ENCODE data around the gene ZC3H18.

The ZC3H18 gene

DNA sequence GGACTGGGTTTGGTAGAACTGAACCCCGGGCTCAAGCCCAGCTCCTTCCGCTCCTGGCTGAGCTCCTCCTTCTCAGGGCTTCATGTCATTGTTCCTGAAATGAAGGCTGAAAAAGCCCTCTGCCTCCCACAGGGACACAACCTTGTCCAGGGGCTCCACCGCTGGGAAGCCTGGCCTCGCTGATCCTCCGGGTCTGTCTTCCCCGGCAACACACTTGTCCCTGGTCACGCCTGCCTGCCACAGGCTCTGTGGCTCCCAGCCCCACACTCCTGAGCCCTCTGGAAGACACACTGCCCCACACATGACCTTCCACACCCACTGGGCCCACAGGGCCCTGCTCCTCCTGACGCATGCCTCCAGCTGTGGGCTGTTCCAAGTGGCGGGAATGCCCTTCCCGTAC, 18.0 kb upstream of the ZC3H18 start:
- DNase-seq: no peak

DNA sequence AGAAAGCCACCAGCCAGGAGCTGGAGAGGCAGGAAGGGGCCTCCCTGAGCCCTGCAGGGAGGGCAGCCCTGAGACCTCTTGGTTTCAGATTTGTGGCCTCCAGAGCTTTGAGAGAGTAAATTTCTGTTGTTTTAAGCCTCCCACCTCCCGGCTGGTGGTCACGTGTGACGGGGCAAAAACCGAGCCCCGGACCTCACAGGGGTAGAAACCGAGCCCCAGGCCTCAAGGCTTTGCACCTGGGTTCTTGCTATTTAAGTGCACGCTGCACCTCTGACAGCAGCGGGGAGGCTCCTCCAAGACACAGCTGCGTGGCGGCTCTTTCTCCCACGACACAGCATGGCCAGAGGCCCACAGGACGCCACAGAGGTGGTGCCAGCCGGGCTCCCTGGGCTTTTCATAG, 17.4 kb upstream of the ZC3H18 start:
- DNase-seq: no peak

DNA sequence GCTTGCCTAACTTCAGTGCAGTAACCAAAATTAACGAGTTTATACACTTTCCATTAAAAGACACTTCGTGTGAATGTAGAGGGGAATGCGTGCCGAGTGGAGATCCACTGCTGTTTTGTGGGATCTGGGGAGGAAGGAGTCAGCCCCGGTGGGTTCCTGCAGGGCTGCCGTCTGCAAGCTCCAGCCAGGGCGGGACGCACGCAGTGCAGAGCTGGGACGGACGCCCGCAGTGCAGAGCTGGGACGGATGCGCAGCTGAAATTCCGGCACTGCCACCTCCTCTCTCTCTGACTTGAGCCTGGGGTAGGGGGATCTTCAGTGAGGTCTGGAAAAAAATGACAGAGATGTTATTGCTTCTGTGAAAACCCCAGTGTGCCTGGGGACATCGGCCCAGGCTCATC, 16.5 kb upstream of the ZC3H18 start:
- DNase-seq: no peak

DNA sequence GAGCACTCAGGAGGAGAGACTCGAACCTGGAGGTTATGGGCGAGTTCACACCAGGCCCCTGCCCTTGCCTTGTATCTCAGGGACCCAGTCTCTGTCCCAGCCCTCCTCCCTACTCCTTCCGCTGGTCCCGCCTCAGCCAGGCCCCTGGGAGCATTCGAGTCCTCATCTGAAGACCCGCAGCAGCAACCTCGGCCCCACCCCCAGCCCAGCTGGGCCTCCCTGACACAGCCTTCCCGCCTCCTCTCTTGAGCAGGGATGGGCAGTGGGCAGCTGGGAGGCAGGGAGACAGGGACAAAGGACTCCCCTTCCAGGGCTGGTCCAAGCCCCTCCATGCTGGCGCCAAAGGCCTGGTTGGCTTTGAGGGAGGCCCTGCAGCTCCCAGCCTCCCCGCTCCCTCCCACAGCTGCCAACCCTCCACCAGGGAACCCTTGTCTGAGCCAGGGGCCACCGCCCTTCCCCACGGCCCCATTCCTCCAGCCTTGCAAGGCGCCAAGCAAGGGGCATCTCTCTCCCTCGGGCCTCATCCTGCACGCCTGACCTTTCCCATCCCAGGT, 15.4 kb upstream of the ZC3H18 start:
- DNase-seq: no peak

DNA sequence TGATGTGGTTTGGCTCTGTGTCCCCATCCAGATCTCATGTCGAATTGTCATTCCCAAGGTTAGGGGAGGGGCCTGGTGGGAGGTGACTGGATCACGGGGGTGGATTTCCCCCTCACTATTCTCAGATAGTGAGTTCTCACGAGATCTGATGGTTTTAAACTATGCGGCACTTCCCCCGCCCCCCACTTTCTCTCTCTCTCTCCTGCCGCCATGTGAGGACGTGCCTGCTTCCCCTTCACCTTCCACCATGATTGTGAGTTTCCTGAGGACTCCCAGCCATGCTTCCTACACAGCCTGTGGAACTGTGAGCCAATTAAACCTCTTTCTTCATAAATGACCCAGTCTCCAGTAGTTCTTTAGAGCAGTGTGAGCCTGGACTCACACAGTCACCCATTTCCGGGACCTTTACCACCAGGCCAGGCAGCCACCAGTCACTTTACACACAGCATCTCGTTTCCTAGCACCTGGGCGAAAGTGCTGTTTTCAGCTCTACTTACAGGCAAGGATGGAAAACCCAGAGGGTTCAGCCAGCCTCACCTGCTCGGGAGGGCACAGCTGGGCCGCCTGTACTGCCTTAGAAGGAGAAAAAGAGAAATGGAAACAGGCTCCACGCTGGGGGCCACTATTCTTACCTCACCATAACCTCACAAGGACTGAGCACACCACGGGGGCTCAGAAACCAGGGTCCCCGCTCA, 13.8 kb upstream of the ZC3H18 start:
- DNase-seq: no peak

DNA sequence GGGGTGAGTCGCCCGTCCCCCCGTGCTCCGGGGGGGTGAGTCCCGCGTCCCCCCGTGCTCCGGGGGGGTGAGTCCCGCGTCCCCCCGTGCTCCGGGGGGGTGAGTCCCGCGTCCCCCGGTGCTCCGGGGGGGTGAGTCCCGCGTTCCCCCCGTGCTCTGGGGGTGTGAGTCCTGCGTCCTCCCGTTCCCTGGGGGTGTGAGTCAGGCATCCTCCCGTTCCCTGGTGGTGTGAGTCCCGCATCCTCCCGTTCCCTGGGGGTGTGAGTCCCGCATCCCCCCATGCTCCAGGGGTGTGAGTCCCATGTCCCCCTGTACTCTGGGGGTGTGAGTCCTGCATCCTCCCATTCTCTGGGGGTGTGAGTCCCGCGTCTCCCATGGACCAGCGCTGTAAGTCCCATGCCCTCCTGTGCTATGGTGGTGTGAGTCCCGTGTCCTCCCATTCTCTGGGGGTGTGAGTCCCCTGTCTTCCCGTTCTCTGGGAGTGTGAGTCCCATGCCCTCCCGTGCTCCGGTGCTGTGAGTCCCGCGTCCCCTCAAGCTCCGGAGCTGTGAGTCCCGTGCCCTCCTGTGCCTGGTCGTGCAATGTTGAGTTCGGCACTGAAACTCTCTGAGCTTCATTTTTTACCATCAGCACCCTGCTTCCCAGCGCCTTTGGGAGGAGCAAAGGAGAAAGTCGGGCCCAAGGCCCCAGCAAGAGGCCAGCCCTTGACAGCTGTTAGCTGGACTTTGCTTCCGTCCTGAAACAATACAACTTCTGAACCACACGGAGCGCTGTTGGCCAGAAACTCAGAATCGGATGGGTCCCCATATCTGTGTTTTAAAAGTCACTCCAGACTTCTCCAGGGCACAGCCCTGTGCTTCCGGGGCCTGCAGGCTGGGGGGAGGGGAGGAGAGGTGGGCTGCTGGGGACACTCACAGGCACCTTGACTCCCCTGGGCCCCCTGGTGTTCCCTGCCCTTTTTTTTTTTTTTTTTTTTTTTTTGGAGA, 11.5 kb upstream of the ZC3H18 start:
- DNase-seq: peak; percentile 3

DNA sequence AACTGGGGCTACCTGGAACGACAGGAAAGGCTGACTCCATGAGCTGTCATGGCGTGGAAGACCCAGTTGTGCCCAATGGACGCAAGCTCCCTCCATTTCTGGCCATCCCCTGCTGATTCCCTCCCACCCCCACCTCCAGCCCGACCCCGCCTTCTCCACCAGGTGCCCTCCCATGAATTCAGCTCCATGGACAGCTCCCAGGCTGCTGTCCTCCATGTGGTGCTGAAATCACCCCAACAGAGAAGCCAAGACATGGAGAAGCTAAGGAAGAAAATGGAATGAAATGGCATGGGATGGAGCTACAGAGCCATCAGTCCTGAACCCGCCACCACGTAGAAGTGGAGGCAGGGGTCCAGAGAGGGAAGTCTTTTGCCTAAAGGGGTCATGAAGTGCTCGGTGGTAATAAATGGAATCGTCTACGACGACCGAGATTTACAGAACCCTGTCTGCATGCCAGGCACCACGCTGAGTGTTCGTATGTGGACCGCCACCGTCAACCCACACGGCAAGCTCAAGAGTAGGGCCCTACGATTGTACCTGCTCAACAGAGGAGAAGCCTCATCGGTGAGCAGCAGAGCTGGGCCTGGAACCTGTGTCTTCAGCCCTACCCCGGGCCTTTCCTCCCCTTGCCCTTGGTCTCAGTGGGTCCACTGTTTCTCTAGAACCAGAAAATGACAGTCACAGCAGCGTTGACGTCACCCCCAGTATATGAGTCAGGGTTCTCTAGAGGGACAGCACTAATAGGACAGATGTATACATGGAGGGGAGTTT, 9.3 kb upstream of the ZC3H18 start:
- DNase-seq: no peak

DNA sequence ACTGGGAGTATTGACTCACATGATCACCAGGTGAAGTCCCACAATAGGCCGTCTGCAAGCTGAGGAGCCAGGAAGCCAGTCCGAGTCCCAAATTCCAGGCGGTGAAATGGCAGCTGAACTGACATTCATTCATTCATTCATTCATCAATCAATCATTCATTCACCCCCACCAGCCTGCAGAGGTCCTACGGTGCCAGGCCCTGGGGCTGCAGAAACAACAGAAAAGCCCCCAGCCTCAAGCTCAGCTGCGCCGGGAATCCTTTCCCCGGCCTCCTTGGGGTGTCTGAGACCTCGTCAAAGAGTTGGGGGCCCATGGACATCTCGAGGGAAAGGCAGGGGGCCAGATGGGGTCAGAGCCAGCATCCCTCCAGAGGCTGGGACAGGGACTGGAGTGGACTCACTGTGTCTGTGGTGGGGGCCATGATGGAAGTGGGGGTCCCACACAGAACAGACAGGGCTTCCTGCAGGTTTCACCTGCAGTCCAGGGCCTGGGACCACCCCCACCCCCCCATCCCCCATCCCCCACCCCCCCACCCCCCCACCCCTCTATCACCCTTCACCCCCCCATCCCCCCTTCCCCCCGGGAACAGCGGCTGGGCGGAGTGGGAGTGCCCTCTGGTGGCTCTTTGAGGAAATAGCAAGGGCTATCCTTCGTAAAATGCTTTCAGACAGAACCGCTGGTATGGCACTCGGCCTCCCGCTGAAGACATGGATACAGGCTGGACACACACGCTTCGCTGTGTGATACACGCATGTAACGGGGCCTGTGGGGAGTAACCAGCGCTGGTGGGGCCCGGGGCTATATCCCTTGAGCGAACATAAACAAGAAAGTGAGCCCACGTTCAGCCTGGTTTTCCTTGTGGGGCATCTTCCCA, 8.5 kb upstream of the ZC3H18 start:
- DNase-seq: no peak

DNA sequence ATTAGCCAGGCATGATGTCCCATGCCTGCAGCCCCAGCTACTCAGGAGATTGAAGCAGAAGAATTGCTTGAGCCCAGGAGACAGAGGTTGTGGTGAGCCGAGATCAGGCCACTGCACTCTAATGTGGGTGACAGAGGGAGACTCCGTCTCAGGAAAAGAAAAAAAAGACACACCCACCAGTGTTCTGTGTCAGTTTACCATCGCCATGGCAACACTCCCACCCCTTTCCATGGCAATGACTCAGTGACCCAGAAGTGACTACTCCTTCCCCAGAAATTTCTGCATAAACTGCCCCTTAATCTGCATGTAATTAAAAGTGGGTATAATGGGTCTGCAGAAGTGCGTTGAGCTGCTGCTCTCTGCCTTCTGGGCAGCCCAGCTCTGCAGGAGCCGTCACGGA, 4.0 kb upstream of the ZC3H18 start:
- DNase-seq: no peak

DNA sequence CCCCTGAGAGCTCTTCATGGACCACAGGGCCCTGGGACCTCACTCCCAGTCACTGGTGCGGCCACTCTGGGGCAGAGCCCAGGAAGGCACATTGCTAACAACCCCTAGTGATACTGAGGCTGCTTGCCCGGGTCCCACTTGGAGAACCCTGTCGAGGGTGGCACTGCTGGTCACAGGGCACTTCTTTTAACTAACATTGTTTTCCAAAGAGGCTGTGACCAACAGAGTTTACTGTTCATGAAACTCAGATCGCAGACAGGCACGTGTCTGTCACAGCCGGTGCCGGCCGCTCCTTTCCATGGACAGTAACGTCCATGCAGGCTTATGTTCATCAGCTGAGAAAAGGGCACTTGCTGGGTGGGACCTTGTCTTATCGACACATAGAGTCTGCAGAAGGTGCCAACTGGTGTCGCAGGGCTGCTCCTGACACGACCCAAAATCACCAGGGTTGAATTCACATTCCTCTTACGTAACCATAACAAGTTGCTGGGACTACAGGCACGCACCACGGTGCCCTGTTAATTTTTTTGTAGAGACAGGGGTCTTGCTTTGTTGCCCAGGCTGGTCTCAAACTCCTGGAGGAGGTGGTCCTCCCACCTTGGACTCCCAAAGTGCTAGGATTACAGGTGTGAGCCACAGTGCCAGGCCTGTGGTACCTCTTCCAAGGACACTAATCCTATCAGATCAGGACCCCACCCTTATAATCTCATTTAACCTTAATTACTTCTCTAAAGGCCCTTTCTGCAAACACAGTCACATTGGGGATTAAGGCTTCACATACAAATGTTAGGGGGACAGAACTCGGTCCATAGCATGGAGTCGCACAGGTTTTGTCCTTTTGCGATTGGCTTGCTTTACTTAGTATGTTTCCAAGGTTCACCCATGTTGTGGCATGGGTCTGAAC, 1.2 kb upstream of the ZC3H18 start:
- DNase-seq: no peak

DNA sequence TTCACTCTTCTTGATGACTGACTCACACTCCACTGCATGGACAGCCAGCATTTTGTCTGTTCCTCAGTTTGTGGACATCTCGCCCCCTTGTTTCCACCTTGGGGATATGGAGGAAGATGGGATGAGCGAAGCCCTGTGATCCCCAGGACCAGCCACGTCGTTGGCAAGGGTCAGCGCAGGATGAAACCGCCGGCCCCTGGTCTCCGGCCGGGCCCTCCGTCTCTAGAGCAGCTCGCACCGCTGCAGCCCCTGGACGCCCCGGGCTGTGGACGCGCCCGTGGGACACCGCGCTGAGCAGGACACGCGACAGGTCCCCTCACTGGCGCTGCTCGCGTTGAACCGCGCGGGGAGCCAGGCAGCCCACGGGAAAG, 604 bp upstream of the ZC3H18 start:
- DNase-seq: no peak

DNA sequence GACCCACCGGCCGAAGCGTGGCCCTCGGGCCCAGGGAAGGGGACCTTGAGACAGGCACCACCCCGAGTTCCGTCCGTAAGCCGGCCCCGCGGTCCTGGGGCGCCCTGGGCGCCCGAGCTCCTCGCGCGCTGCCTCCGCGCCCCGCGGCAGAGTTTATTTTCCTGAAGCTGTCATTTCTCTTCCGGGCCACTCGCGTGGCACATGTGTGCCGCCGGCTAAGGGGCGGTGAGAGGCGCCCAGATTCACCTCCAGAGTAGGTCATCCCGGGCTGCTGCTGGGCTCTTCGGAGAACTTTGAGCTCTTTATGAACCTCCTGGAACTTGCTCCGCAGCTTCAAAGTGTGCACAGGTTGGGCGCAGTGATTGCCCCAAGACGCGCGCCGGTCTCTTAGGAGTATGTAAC, 489 bp downstream of the ZC3H18 start:
- no peak for DNase-seq

DNA sequence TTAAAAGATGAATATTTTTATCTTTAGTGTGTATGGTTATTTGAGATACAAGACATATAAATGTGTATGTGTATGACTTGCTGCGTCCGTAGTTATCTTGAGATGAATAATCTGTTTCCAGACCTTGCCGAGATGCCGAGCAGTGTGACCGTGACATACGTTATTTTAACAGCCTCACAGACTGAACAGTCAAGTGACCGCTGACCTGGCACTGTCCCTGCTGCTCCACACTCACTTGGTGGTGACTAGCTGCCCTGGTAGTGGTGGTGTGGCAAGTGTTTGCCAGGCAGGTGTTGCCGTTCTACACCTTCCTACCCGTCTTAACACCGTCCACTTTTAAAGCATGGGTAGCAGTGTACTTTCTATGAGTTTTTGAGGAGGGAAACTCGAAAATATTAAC, 5.0 kb downstream of the ZC3H18 start:
- no peak for DNase-seq

DNA sequence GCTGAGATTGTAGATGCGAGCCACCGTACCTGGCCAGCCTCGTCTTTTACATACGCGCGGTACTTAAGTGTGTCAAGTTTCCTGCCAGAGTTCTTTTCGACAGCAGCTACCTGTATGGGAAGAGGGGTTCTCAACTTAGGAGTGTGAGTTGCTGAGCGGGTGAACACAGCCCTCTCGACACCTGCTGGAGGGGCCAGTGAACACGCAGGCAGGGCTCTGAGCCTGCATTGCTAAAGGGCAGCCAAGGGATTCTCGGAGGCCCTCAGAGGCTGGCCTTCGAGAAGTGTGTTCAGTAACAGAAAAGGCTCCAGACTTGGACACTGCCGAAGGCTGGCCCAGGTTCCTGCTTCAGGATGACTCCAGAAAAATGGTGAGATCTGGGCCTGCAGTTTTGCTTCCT, 6.1 kb downstream of the ZC3H18 start:
- DNase-seq: no peak

DNA sequence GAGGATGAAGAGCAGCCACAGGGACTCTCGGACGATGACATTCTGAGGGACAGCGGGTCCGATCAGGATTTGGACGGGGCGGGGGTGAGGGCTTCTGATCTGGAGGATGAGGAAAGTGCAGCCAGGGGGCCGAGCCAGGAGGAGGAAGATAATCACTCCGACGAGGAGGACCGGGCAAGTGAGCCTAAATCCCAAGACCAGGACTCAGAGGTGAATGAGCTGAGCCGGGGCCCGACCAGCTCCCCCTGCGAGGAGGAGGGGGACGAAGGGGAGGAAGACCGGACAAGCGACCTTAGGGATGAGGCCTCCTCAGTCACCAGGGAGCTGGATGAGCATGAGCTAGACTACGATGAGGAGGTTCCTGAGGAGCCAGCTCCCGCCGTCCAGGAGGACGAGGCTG, 7.0 kb downstream of the ZC3H18 start:
- no peak for DNase-seq

DNA sequence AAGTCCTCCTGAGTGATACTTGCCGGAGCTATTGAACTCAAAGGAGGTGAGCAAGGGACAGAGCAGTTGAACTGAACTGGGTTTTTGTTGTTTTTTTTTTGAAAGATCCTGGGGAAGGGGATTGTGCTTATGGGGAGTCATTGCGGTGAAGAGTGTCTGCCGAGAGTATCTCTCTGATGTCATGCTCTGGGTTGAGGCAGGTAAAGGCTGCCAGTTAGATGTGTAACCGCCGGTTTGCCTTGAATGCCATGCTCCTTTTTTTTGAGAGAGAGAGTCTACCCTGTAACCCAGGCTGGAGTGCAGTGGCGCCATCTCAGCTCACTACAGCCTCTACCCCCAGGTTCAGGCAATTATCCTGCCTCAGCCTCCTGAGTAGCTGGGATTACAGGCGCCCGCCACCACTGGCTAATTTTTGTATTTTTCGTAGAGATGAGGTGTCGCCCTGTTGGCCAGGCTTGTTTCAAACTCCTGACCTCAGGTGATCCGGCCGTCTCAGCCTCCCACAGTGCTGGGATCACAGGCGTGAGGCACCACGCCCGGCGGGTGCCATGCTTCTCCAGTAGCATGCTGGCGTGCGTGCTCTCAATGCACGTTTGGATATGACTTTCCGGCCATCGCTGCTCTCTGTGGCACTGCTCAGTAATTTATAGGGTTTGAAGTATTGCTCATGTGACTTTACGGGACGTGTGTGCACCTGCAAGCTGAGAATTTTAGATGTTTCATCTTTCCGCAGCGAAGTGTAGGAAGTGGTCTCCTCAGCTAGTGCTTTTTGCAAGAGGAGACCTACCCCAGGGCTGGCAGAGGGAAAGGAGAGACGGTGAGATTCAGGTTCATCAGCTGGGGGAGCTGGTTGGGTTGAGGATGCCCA, 8.5 kb downstream of the ZC3H18 start:
- no peak for DNase-seq

DNA sequence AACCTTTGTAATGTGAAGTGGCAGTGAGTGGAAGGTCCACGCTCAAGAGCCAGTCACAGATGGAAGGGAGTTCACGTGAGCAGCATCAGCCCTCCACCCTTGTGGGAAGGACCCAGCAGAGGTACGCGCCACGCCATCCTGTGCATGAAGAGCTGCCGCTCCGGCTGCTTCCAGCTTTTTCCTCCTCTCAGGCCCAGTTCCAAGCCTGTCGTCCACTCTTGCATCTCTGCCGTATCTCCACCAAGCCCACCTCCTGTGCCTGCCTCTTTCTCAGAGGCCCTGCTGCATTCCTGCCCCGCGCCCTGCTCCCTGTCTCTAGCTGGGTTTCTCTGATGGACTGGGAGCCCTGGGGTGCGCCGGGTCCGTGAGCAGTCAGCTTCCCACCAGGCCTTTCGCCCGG, 10.2 kb downstream of the ZC3H18 start:
- DNase-seq: no peak

DNA sequence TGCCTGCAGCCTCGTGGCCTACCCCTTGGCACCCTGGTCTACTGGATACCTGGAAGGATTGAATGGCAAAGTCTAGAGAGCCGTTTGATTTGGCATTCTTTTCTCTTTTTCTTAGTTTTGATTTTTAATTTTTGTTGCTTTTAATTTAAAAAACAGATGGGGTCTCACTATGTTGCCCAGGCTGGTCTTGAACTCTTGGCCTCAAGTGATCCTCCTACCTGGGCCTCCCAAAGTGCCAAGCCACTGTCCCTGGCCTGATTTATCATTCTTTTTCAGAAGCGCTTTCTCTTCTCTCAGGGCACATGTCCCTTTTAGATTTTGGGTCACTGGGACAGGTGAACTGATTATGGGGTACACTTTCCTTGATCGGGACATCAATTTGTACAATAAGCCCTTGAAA, 10.8 kb downstream of the ZC3H18 start:
- no peak for DNase-seq

DNA sequence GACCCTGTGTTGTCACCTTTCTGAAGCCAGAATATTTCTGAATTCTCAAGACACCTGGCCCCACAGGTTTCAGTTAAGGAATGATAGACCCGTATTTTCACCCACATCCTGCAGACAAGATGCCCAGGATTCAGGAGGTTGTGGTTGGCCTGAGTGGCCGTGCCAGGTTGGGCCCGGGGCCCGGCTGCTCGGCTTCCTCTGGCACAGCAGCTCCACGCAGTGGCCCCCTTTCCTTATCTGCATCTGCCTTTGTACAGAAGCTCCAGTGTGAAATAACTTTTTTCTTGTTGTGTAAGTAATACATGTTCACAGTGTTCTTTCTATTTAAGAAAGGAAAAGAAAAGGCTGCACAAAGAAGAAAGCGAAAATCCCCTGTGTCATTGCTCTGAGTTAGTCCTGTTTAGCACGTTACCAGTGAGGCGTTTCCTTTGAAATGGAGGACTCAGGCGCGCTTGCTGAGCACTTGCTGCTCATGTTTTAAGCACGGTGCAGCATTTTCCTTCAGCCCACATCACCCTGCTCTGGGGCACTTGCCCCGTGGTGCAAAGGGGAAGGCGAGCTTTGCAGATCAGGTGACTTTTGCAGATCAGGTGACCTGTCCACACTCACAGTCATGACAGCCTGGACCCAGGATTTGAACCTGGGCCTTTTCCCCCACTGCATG, 12.8 kb downstream of the ZC3H18 start:
- no peak for DNase-seq

DNA sequence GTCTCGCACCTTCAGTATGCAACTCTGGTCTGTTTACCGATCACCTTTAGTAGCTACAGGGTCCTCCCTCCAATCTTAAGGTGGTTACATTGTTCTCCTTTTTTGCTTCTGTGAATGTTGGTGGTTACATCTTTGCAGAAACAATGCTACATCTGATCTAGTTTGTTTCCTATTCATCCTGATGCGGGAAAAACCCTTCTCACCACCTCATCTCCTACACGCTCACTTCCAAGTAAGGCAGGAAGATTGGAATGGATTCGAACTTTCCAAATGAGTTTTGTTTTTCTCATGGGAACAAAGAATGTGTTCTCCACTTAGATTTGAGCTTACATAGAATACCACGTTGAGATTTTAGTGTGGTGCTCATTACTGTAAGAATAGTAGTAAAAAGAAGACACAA, 14.5 kb downstream of the ZC3H18 start:
- DNase-seq: no peak
